Progenitor cell of endocrine pancreas (in vitro differentiated cells): ENCODE measurements around the gene NEK7. TPM values are rescaled to one million over a fixed set of nuclear protein-coding genes. Genes with fewer than 3 reads are reported as not detected.

ENCODE experiments used
- DNase-seq: peaks from one replicate; pipeline ENCODE4 v3.0.0; 2021; ENCODE audit warnings: low spot score; ENCODE audit not compliant: unreplicated experiment
- H3K27ac Mint-ChIP-seq: 2 replicates; pipeline ENCODE4 v1.8.0; 2021; ENCODE audit warnings: mild to moderate bottlenecking, moderate library complexity, mixed read lengths
- H3K27me3 Mint-ChIP-seq: 2 replicates; pipeline ENCODE4 v1.8.0; 2021; ENCODE audit warnings: mixed read lengths
- H3K36me3 Mint-ChIP-seq: 2 replicates; pipeline ENCODE4 v1.8.0; 2022; ENCODE audit warnings: mixed read lengths; ENCODE audit not compliant: insufficient read depth
- H3K4me1 Mint-ChIP-seq: 2 replicates; pipeline ENCODE4 v1.8.0; 2021; ENCODE audit warnings: low read depth, mixed read lengths
- H3K4me3 Mint-ChIP-seq: 2 replicates; pipeline ENCODE4 v1.8.0; 2021; ENCODE audit warnings: low read depth, mild to moderate bottlenecking, moderate library complexity, mixed read lengths
- H3K9me3 Mint-ChIP-seq: 2 replicates; pipeline ENCODE4 v1.8.0; 2021; ENCODE audit warnings: low read depth, mixed read lengths
- total RNA-seq: library from RNA; stranded (reverse); gene quantifications from 2 replicates; pipeline ENCODE4 v1.2.1, GENCODE V29; 2021
- TF ChIP-seq, protein P1 (sequence below): fragments of 200-600 bp; sonication (generic); IDR thresholded peaks from one replicate; pipeline ENCODE4 v1.5.0; 2021; ENCODE audit warnings: antibody characterized with exemption, mild to moderate bottlenecking; ENCODE audit not compliant: unreplicated experiment

The NEK7 gene
- total RNA-seq, 1 donor from 2014 or later = 25.9 TPM

- no peak overlapping the region for H3K4me3 Mint-ChIP-seq
- no peaks in the 10 kb centered on the region for H3K4me1 Mint-ChIP-seq
- no peaks in the 10 kb centered on the region for H3K27me3 Mint-ChIP-seq
- TF ChIP-seq, protein P1, sequence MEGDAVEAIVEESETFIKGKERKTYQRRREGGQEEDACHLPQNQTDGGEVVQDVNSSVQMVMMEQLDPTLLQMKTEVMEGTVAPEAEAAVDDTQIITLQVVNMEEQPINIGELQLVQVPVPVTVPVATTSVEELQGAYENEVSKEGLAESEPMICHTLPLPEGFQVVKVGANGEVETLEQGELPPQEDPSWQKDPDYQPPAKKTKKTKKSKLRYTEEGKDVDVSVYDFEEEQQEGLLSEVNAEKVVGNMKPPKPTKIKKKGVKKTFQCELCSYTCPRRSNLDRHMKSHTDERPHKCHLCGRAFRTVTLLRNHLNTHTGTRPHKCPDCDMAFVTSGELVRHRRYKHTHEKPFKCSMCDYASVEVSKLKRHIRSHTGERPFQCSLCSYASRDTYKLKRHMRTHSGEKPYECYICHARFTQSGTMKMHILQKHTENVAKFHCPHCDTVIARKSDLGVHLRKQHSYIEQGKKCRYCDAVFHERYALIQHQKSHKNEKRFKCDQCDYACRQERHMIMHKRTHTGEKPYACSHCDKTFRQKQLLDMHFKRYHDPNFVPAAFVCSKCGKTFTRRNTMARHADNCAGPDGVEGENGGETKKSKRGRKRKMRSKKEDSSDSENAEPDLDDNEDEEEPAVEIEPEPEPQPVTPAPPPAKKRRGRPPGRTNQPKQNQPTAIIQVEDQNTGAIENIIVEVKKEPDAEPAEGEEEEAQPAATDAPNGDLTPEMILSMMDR = no peak
- no peak for DNase-seq
- H3K9me3 Mint-ChIP-seq = no peaks in the 10 kb centered on the region
- H3K27ac Mint-ChIP-seq = no peak overlapping the region
- H3K36me3 Mint-ChIP-seq = no peaks in the 10 kb centered on the region
Measured at GRCh38 chr1:198121056-198121826, 35.6 kb upstream of the NEK7 start.

DNA sequence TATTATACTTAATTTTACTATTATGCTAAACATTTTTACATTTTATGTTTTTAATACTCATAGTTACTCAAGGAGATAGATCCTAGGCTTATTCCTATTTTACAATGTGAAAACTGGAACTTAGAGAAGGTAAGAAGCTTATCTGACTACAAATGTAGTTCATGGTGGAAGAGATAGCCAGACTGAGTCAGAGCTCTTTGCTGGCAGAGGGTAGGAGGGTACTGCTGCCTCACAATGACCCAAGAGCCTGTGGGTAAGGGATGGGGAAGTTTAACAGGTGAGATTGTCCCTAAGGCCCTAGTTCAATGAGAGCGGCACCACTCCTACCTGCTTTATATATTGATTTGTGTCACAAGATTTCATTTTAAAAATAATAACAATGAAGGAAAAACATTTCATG, 34.1 kb upstream of the NEK7 start:
- DNase-seq = no peak
- H3K4me3 Mint-ChIP-seq = no peak overlapping the region
- no peak overlapping the region for H3K27ac Mint-ChIP-seq

DNA sequence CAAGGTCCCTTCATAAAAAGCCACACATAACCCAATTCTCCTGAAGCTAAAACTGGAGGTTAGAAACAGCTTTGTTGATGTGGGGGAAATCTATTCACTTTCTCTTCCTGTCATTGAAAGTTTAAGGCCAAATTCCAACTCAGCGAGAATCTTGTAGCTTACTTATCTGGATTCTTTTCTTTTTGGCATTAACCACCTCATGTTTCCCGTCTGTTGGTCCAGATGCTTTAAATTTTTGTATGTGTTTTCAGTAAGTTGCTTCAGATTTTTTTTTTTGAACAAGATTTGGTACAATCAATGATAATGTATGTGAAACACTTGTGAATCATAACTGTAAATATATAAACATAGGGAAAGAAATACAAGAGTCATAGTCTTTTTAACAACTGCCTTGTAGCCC, 33.7 kb upstream of the NEK7 start:
- Mint-ChIP-seq H3K4me3 (no peak overlapping the region), H3K27ac (peak overlapping the region; percentile 11), H3K36me3 (no peaks in the 10 kb centered on the region), H3K4me1 (no peaks in the 10 kb centered on the region), H3K9me3 (no peaks in the 10 kb centered on the region), H3K27me3 (no peaks in the 10 kb centered on the region)
- TF ChIP-seq, protein P1 = no peak
- no peak for DNase-seq

More for the DNA sequence above, 34.1 kb upstream of the NEK7 start:
- no peaks in the 10 kb centered on the region for H3K27me3 Mint-ChIP-seq
- H3K4me1 Mint-ChIP-seq = no peaks in the 10 kb centered on the region
- TF ChIP-seq, protein P1 = no peak
- H3K9me3 Mint-ChIP-seq = no peaks in the 10 kb centered on the region
- H3K36me3 Mint-ChIP-seq = no peaks in the 10 kb centered on the region

- Mint-ChIP-seq H3K4me3 (no peak overlapping the region), H3K9me3 (no peaks in the 10 kb centered on the region), H3K27ac (no peak overlapping the region), H3K36me3 (no peaks in the 10 kb centered on the region), H3K4me1 (no peaks in the 10 kb centered on the region), H3K27me3 (no peaks in the 10 kb centered on the region)
- no peak for DNase-seq
- TF ChIP-seq, protein P1 = no peak
Measured at GRCh38 chr1:198124673-198125072, 32.1 kb upstream of the NEK7 start.

GRCh38 chr1:198125995-198126735, 30.6 kb upstream of the NEK7 start:
- no peaks in the 10 kb centered on the region for H3K36me3 Mint-ChIP-seq
- H3K27ac Mint-ChIP-seq = no peak overlapping the region

More at GRCh38 chr1:198125995-198126735, 30.6 kb upstream of the NEK7 start:
- no peak for DNase-seq
- Mint-ChIP-seq H3K9me3 (no peaks in the 10 kb centered on the region), H3K27me3 (no peaks in the 10 kb centered on the region), H3K4me3 (no peak overlapping the region), H3K4me1 (no peaks in the 10 kb centered on the region)
- TF ChIP-seq, protein P1 = no peak
